Stimulated activated CD8-positive, alpha-beta memory T cell treated with anti-CD3 and anti-CD28 coated beads, Interleukin-4, amount 100 ng/mL, for 48 hours (primary cell): ENCODE results near the gene NAA80.
"Not testable (repeated sequence)": the region's sequence is repeated elsewhere in the genome, so short reads cannot be mapped to it uniquely, and the experiment has no call there.

ENCODE experiments used
- DNase-seq: peaks from one replicate; pipeline ENCODE4 v3.0.0-alpha.2; 2020

The NAA80 gene

GRCh38 chr3:50268703-50269451 lies 30.3 kb downstream of the NAA80 start, which contains the start of gene SEMA3B:
Gene SEMA3B, plus strand, starts transcription at chr3:50269147. Its CDS starts 94 bp downstream, at chr3:50269241.
- DNase-seq = no peak

- DNase-seq = no peak
These were observed 30.9 kb downstream of the NAA80 start for GRCh38 chr3:50268276-50268675.

GRCh38 chr3:50267280-50267913 lies 31.8 kb downstream of the NAA80 start:
- no peak for DNase-seq

GRCh38 chr3:50266836-50267235 lies 32.4 kb downstream of the NAA80 start:
- DNase-seq = no peak

GRCh38 chr3:50266017-50266416 lies 33.2 kb downstream of the NAA80 start:
- no peak for DNase-seq

- no peak for DNase-seq
These were observed 33.6 kb downstream of the NAA80 start for GRCh38 chr3:50265571-50265970.

GRCh38 chr3:50264964-50265485 lies 34.2 kb downstream of the NAA80 start:
- no peak for DNase-seq

GRCh38 chr3:50264383-50264963 lies 34.7 kb downstream of the NAA80 start:
- no peak for DNase-seq

- no peak for DNase-seq
These were observed 35.5 kb downstream of the NAA80 start for GRCh38 chr3:50263478-50264382.

- no peak for DNase-seq
These were observed 36.4 kb downstream of the NAA80 start for GRCh38 chr3:50262778-50263177.

- DNase-seq = not testable (repeated sequence)
These were observed 37.0 kb downstream of the NAA80 start for GRCh38 chr3:50262200-50262599.

- DNase-seq = no peak
These were observed 37.7 kb downstream of the NAA80 start for GRCh38 chr3:50261505-50261904.

- no peak for DNase-seq
These were observed 38.2 kb downstream of the NAA80 start for GRCh38 chr3:50260942-50261441.

GRCh38 chr3:50260027-50260941 lies 38.9 kb downstream of the NAA80 start:
- peak; percentile 91 for DNase-seq

- no peak for DNase-seq
These were observed 39.7 kb downstream of the NAA80 start for GRCh38 chr3:50259432-50260026.

- DNase-seq = no peak
These were observed 40.2 kb downstream of the NAA80 start for GRCh38 chr3:50258979-50259378.

- no peak for DNase-seq
These were observed 41.0 kb downstream of the NAA80 start for GRCh38 chr3:50258029-50258680.

- peak; percentile 76 for DNase-seq
These were observed 42.0 kb downstream of the NAA80 start for GRCh38 chr3:50256978-50257890.

- no peak for DNase-seq
These were observed 44.0 kb downstream of the NAA80 start for GRCh38 chr3:50255251-50255615.
